H1 (cell line): ENCODE data around the gene CBLC. TPM values are rescaled to one million over a fixed set of nuclear protein-coding genes. Genes with fewer than 3 reads are reported as not detected.

Experiments used
- CTCF ChIA-PET: fragments of 300-600 bp; sonication (Branson Sonifier 250); formaldehyde crosslinking; loops from one replicate; lab custom pipeline; 2021; ENCODE audit not compliant: partially characterized antibody; lab: Charles Lee
- POLR2A ChIA-PET: fragments of 300-600 bp; sonication (Branson Sonifier 250); formaldehyde crosslinking; loops from one replicate; lab custom pipeline; 2021; ENCODE audit warnings: inconsistent platforms; ENCODE audit not compliant: partially characterized antibody; lab: Charles Lee
- DNase-seq, 2 experiments: peaks; one replicate each; pipeline versions ENCODE4 v3.0.0 to v3.0.0-alpha.2; 2010 to 2022; ENCODE audit warnings: low spot score in 2 of 2, low read depth in 1 of 2, mixed read lengths in 1 of 2
- FAIRE-seq: peaks from 2 replicates; lab custom pipeline; 2011; peaks lifted over from hg19 to GRCh38; lab: Jason Lieb, UNC
- H2AFZ ChIP-seq: 2 replicates; pipeline ENCODE4 v1.8.1; 2012; ENCODE audit warnings: low read length, inconsistent platforms
- H2AK5ac ChIP-seq: 2 replicates; pipeline ENCODE4 v1.6.1; 2013; ENCODE audit warnings: low read depth, low read length
- H2BK120ac ChIP-seq: replicated peaks from 2 replicates; pipeline ENCODE3; 2013; ENCODE audit warnings: low read depth, low read length, inconsistent platforms
- H2BK12ac ChIP-seq: 2 replicates; pipeline ENCODE4 v1.6.1; 2013; ENCODE audit warnings: low read depth, low read length
- H2BK15ac ChIP-seq: 2 replicates; pipeline ENCODE4 v1.6.1; 2013; ENCODE audit warnings: low read length
- H2BK20ac ChIP-seq: 2 replicates; pipeline ENCODE4 v1.6.1; 2013; ENCODE audit warnings: low read length
- H2BK5ac ChIP-seq: 2 replicates; pipeline ENCODE4 v1.6.1; 2013; ENCODE audit warnings: low read depth, low read length
- H3K14ac ChIP-seq: 2 replicates; pipeline ENCODE4 v1.6.1; 2013; ENCODE audit warnings: inconsistent platforms; ENCODE audit not compliant: insufficient read length
- H3K18ac ChIP-seq: 2 replicates; pipeline ENCODE4 v1.6.1; 2013; ENCODE audit warnings: low read length; ENCODE audit errors: extremely low read depth
- H3K23ac ChIP-seq: 2 replicates; pipeline ENCODE4 v1.6.1; 2013; ENCODE audit warnings: inconsistent platforms; ENCODE audit not compliant: insufficient read length
- H3K23me2 ChIP-seq: 2 replicates; pipeline ENCODE4 v1.6.1; 2013; ENCODE audit warnings: low read depth, low read length
- H3K27ac ChIP-seq: 2 replicates; pipeline ENCODE4 v1.6.1; 2011; ENCODE audit warnings: low read depth, low read length, inconsistent platforms
- H3K27me3 ChIP-seq, 4 experiments: replicated peaks in 1 of 4; 1 replicate in 1 of 4; 2 replicates in 3 of 4; pipeline versions ENCODE4 v1.6.1 to v1.8.1; 2011 to 2013; ENCODE audit warnings: low read length in 3 of 4, mild to moderate bottlenecking in 3 of 4, inconsistent platforms in 2 of 4, mixed read lengths in 2 of 4, moderate library complexity in 1 of 4; ENCODE audit not compliant: control insufficient read depth in 3 of 4, insufficient read depth in 3 of 4; ENCODE audit errors: extremely low read depth in 1 of 4
- H3K36me3 ChIP-seq, 4 experiments: 2 replicates each; pipeline versions ENCODE4 v1.6.1 to v1.8.1; 2011 to 2013; ENCODE audit warnings: mild to moderate bottlenecking in 4 of 4, low read length in 3 of 4, moderate library complexity in 2 of 4, control low read depth in 1 of 4, inconsistent platforms in 1 of 4; ENCODE audit not compliant: insufficient read depth in 4 of 4, control insufficient read depth in 2 of 4
- H3K4ac ChIP-seq: replicated peaks from 2 replicates; pipeline ENCODE3; 2013; ENCODE audit warnings: low read length, low read depth, mixed read lengths, inconsistent platforms; ENCODE audit not compliant: insufficient read length
- H3K4me1 ChIP-seq, 4 experiments: replicated peaks in 1 of 4; 1 replicate in 1 of 4; 2 replicates in 3 of 4; pipeline versions ENCODE4 v1.6.1 to v1.8.1; 2011 to 2013; ENCODE audit warnings: low read length in 3 of 4, inconsistent platforms in 2 of 4, mixed read lengths in 1 of 4; ENCODE audit not compliant: insufficient read depth in 4 of 4, control insufficient read depth in 3 of 4
- H3K4me2 ChIP-seq, 2 experiments: 2 replicates each; pipeline versions ENCODE4 v1.6.1 to v1.8.1; 2011 to 2013; ENCODE audit warnings: low read depth in 2 of 2, low read length in 2 of 2, control low read depth in 1 of 2, inconsistent platforms in 1 of 2, mild to moderate bottlenecking in 1 of 2; ENCODE audit not compliant: insufficient read depth in 1 of 2
- H3K4me3 ChIP-seq, 4 experiments: fragments of 200-600, 300-600 bp in 1 of 4; sonication (generic), shearing (Covaris generic), sonication (Bioruptor Twin) in 1 of 4; 2 replicates each; pipeline versions ENCODE4 v1.5.1 to v1.8.1; 2011 to 2016; ENCODE audit warnings: low read length in 4 of 4, low read depth in 3 of 4, control low read depth in 2 of 4, inconsistent platforms in 2 of 4, mild to moderate bottlenecking in 2 of 4, mixed read lengths in 1 of 4, moderate library complexity in 1 of 4; ENCODE audit not compliant: insufficient read depth in 2 of 4; ENCODE audit errors: extremely low read depth in 1 of 4
- H3K56ac ChIP-seq: replicated peaks from 2 replicates; pipeline ENCODE3; 2013; ENCODE audit warnings: low read depth, mild to moderate bottlenecking, mixed read lengths, low read length, inconsistent platforms; ENCODE audit not compliant: insufficient read length
- H3K79me1 ChIP-seq: 2 replicates; pipeline ENCODE4 v1.6.1; 2013; ENCODE audit warnings: low read depth, low read length, control low read depth
- H3K79me2 ChIP-seq, 2 experiments: 2 replicates each; pipeline versions ENCODE4 v1.6.1 to v1.8.1; 2012 to 2013; ENCODE audit warnings: low read length in 2 of 2, mild to moderate bottlenecking in 2 of 2, inconsistent platforms in 1 of 2; ENCODE audit not compliant: insufficient read depth in 2 of 2, control insufficient read depth in 1 of 2
- H3K9ac ChIP-seq, 4 experiments: replicated peaks in 1 of 4; 1 replicate in 1 of 4; 2 replicates in 3 of 4; pipeline versions ENCODE4 v1.6.1 to v1.8.1; 2011 to 2013; ENCODE audit warnings: low read depth in 3 of 4, low read length in 3 of 4, control low read depth in 2 of 4, mild to moderate bottlenecking in 2 of 4, moderate library complexity in 2 of 4, inconsistent platforms in 1 of 4; ENCODE audit errors: extremely low read depth in 1 of 4
- H3K9me3 ChIP-seq, 2 experiments: 2 replicates each; pipeline versions ENCODE4 v1.6.1 to v1.8.1; 2012 to 2013; ENCODE audit warnings: mild to moderate bottlenecking in 2 of 2, moderate library complexity in 2 of 2, control low read depth in 1 of 2, inconsistent platforms in 1 of 2, low read depth in 1 of 2, low read length in 1 of 2, mixed read lengths in 1 of 2; ENCODE audit not compliant: insufficient read depth in 2 of 2
- H4K20me1 ChIP-seq, 2 experiments: replicated peaks in 1 of 2; 2 replicates each; pipeline versions ENCODE3 to v1.8.1; 2011 to 2013; ENCODE audit warnings: inconsistent platforms in 2 of 2, low read length in 2 of 2, mild to moderate bottlenecking in 1 of 2; ENCODE audit not compliant: insufficient read depth in 2 of 2, control insufficient read depth in 1 of 2
- H4K5ac ChIP-seq: 2 replicates; pipeline ENCODE4 v1.6.1; 2013; ENCODE audit warnings: low read length, low read depth, mixed read lengths, inconsistent platforms; ENCODE audit not compliant: insufficient read length
- H4K8ac ChIP-seq: 2 replicates; pipeline ENCODE4 v1.8.0; 2013; ENCODE audit warnings: mild to moderate bottlenecking, moderate library complexity, low read length, inconsistent platforms; ENCODE audit not compliant: insufficient read depth; ENCODE audit errors: extremely low read depth
- H4K91ac ChIP-seq: replicated peaks from 2 replicates; pipeline ENCODE3; 2013; ENCODE audit warnings: low read length, mixed read lengths, inconsistent platforms; ENCODE audit not compliant: insufficient read length
- ATF3 ChIP-seq: IDR thresholded peaks from 2 replicates; pipeline ENCODE4 v1.6.1; 2011; ENCODE audit warnings: low read depth, mild to moderate bottlenecking, low read length; ENCODE audit not compliant: insufficient read depth
- BRCA1 ChIP-seq: IDR thresholded peaks from 2 replicates; pipeline ENCODE4 v1.6.1; 2012; ENCODE audit warnings: low read depth, low read length, improper control_type of control experiment
- CREB1 ChIP-seq: IDR thresholded peaks from 2 replicates; pipeline ENCODE4 v1.6.1; 2012; ENCODE audit warnings: inconsistent platforms
- EGR1 ChIP-seq: IDR thresholded peaks from 2 replicates; pipeline ENCODE4 v1.6.1; 2011; ENCODE audit warnings: low read depth, low read length, borderline replicate concordance
- EP300 ChIP-seq, 2 experiments: IDR thresholded peaks; 1 replicate in 1 of 2; 2 replicates in 1 of 2; pipeline ENCODE4 v1.6.1; 2011 to 2012; ENCODE audit warnings: low read depth in 2 of 2, low read length in 2 of 2, mild to moderate bottlenecking in 2 of 2, borderline replicate concordance in 1 of 2, inconsistent platforms in 1 of 2, moderate library complexity in 1 of 2
- GABPA ChIP-seq: IDR thresholded peaks from 2 replicates; pipeline ENCODE4 v1.6.1; 2011; ENCODE audit warnings: mild to moderate bottlenecking, low read length, moderate library complexity, borderline replicate concordance; ENCODE audit not compliant: insufficient read depth
- GTF2F1 ChIP-seq: IDR thresholded peaks from 2 replicates; pipeline ENCODE4 v1.6.1; 2012; ENCODE audit warnings: low read depth, low read length, improper control_type of control experiment, borderline replicate concordance
- POLR2A ChIP-seq, 2 experiments: IDR thresholded peaks; 1 replicate in 1 of 2; 2 replicates in 1 of 2; pipeline ENCODE4 v1.6.1; 2011; ENCODE audit warnings: low read depth in 2 of 2, low read length in 2 of 2, mild to moderate bottlenecking in 2 of 2; ENCODE audit errors: control extremely low read depth in 1 of 2
- SP1 ChIP-seq: IDR thresholded peaks from 2 replicates; pipeline ENCODE4 v1.6.1; 2011; ENCODE audit warnings: low read depth, low read length
- TAF7 ChIP-seq: optimal IDR thresholded peaks from 2 replicates; pipeline ENCODE3; 2011; ENCODE audit warnings: low read depth, mild to moderate bottlenecking, inconsistent platforms, low read length, moderate library complexity, borderline replicate concordance
- YY1 ChIP-seq: IDR thresholded peaks from 2 replicates; pipeline ENCODE4 v1.6.1; 2011; ENCODE audit warnings: low read depth, mild to moderate bottlenecking, low read length
- ZNF274 ChIP-seq: IDR thresholded peaks from 2 replicates; pipeline ENCODE4 v1.7.0; 2012; ENCODE audit warnings: low read length, borderline replicate concordance; ENCODE audit errors: extremely low read depth
- WGBS, 2 experiments: shearing (Covaris generic) in 1 of 2; methylation state at CpG; one replicate each; pipeline versions ENCODE4 v1.1.6 to v1.1.7; 2013 to 2015; ENCODE audit warnings: low lambda C conversion rate in 2 of 2, mixed read lengths in 2 of 2, inconsistent platforms in 1 of 2, low coverage in 1 of 2, missing lambda C conversion rate in 1 of 2; ENCODE audit not compliant: insufficient replicate concordance in 2 of 2, insufficient coverage in 1 of 2, insufficient read length in 1 of 2; ENCODE audit errors: extremely low coverage in 1 of 2, missing lambda C conversion rate in 1 of 2; 5-methylcytosine and 5-hydroxymethylcytosine counted together
- polyA plus RNA-seq, 7 experiments: library from polyadenylated mRNA; depleted of rRNA in 3 of 7; stranded (reverse) in 5 of 7; unstranded in 2 of 7; fragments of >200 nt in 5 of 7; fragments of 200-250 nt in 2 of 7; gene quantifications; 1 replicate in 5 of 7; 2 replicates in 1 of 7; 4 replicates in 1 of 7; pipeline versions ENCODE4 v1.2.1 to v1.2.3, GENCODE V29; 2011 to 2013; ENCODE audit warnings: missing spikeins in 2 of 7, mixed read lengths in 2 of 7
- total RNA-seq: library from RNA; stranded (reverse); fragmentation: NEBNext Ultra II Directional; extraction: Animal tissue kit (Norgen Biotek cat#: 25700); gene quantifications from 2 replicates; pipeline ENCODE4 v1.2.1, GENCODE V29; 2021

CBLC gene
- total and polyA plus RNA-seq, 2 of the 8 experiments (the other 6 are each of a cell fraction or from before 2014, with no cell fraction given), result 17.4 to 35.7 TPM

DNA sequence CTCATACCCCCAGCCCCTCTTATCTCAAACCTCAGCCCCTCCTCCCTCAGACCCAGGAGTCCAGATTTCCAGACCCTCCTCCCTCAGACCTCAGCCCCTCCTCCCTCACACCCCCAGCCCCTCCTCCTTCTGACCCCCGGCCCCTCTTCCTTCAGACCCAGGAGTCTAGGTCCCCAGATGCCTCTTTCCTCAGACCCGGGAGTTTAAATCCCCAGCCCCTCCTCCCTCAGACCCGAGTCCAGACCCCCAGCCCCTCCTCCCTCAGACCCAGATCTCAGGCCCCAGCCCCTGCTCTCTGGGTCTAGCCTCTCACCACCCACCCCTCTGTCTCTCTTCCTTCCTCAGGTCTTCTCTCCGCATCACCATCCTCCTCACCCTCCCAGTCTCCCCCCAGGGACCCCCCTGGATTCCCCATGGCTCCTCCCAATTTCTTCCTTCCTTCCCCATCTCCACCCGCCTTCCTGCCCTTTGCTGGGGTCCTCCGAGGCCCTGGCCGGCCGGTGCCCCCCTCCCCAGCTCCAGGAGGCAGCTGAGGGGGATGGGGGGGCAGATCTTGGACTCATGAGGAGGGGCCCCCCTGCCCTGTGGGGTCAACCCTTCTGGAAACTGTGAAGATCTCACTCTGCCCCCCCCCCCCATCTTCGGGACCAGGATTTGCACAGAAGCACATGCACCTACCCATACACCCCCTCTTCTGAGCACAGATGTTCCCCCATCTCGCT lies 18.4 kb upstream of the CBLC start:
- H2AFZ ChIP-seq, result no peak overlapping the region
- POLR2A ChIA-PET, result interaction anchor here (1.3 to 2.5 kb wide), 4 partner anchors 11 to 77 kb away, joined by 3 to 7 read pairs (median 6); no protein-coding TSS in a partner anchor
- H2BK5ac ChIP-seq, result no peak overlapping the region
- H4K8ac ChIP-seq, result no peak overlapping the region
- H3K27me3 ChIP-seq, result peaks cover 26 to 38% (median 36%) of the 10 kb centered on the region in 4 experiments
- H2BK20ac ChIP-seq, result no peak overlapping the region
- H3K23ac ChIP-seq, result no peak overlapping the region
- H3K4me3 ChIP-seq, result no peak overlapping the region
- peaks cover 18% of the 10 kb centered on the region for H3K23me2 ChIP-seq
- DNase-seq, result no peak
- H2BK120ac ChIP-seq, result no peak overlapping the region
- H3K4me2 ChIP-seq, result no peak overlapping the region; a peak in 1 of 4 replicates
- H4K91ac ChIP-seq, result no peak overlapping the region
- 81% methylated on average over 3 of the region's 10 CpGs; no CpG with 5 or more reads in 1 of the 2 experiments for WGBS, 2 experiments
- no peaks in the 10 kb centered on the region for H3K36me3 ChIP-seq
- CTCF ChIA-PET, result interaction anchor here (0.9 to 2.5 kb wide), 5 partner anchors 11 to 70 kb away, joined by 3 to 34 read pairs (median 4); no protein-coding TSS in a partner anchor
- H3K18ac ChIP-seq, result no peak overlapping the region
- no peak overlapping the region for H4K5ac ChIP-seq
- H2BK15ac ChIP-seq, result no peak overlapping the region
- no peak overlapping the region for H3K56ac ChIP-seq
- FAIRE-seq, result no peak
- H3K14ac ChIP-seq, result no peak overlapping the region
- no peak overlapping the region for H2AK5ac ChIP-seq
- H3K9ac ChIP-seq, result no peak overlapping the region; a peak in 1 of 7 replicates
- H3K4ac ChIP-seq, result no peak overlapping the region
- no peaks in the 10 kb centered on the region for H3K9me3 ChIP-seq
- H3K79me2 ChIP-seq, result no peaks in the 10 kb centered on the region
- peak overlapping the region; percentile 68; the same call in 1 of the 2 replicates for H2BK12ac ChIP-seq
- H3K4me1 ChIP-seq, result peaks cover 10 to 30% (median 17%) of the 10 kb centered on the region in 4 experiments
- no peaks in the 10 kb centered on the region for H3K79me1 ChIP-seq
- H3K27ac ChIP-seq, result no peak overlapping the region
- peaks cover 0 to 6% of the 10 kb centered on the region in 2 experiments for H4K20me1 ChIP-seq
- TF ChIP-seq ATF3, result no peak
- no peak for TF ChIP-seq SP1
- TF ChIP-seq ZNF274, result no peak
- TF ChIP-seq GABPA, result no peak
- TF ChIP-seq POLR2A (IDR thresholded peaks at IDR 0.05; ENCODE audit: control extremely low read depth in 1 of 2, low read depth in 2 of 2, low read length in 2 of 2), result no peak
- no peak for TF ChIP-seq EGR1
- no peak for TF ChIP-seq CREB1
- no peak for TF ChIP-seq BRCA1
- no peak for TF ChIP-seq GTF2F1
- TF ChIP-seq EP300 (IDR thresholded peaks at IDR 0.05; ENCODE audit: borderline replicate concordance in 1 of 2, low read depth in 2 of 2, low read length in 2 of 2), result no peak
- no peak for TF ChIP-seq YY1
- TF ChIP-seq TAF7, result no peak
